Astrocyte of the spinal cord (primary cell): ENCODE measurements around the gene GRIN2A.

ENCODE experiments used
- DNase-seq: peaks from one replicate; pipeline ENCODE4 v3.0.0; 2011; ENCODE audit warnings: low read depth, low spot score
- H3K4me3 ChIP-seq: 2 replicates; pipeline ENCODE4 v1.5.1; 2011; ENCODE audit warnings: low read depth, mild to moderate bottlenecking, low read length, moderate library complexity
- CTCF ChIP-seq: IDR thresholded peaks from 2 replicates; pipeline ENCODE4 v1.5.1; 2012; ENCODE audit warnings: low read depth, mild to moderate bottlenecking, low read length, inconsistent platforms
- in situ Hi-C: cut with HindIII; loops from 2 replicates; pipeline ENCODE4 v1.10.0; 2017; ENCODE audit warnings: low sequenced_read_pairs

GRIN2A gene

GRCh38 chr16:9755081-9755480 lies 427.1 kb downstream of the GRIN2A start:
- TF ChIP-seq CTCF = no peak
- no peak overlapping the region for H3K4me3 ChIP-seq
- in situ Hi-C loops = no loop called here
- DNase-seq = no peak

DNA sequence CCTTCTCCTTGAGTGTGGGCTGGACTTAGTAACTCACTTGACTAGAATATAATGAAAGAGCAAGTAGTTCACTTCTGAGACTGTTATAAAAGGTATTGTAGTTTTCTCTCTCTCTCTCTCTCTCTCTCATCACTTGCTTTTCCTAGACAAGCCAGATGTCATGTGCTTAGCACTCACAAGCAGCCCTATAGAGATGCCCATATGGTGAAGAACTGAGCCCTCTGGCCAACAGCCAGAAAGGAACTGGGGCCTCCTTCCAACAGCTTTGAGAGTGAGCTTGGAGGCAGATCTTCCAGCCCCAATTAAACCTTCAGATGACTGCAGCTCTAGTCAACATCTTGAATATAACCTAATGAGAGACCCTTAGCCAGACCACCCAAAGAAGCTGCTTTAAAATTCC lies 440.5 kb downstream of the GRIN2A start:
- no peak for TF ChIP-seq CTCF
- no peak overlapping the region for H3K4me3 ChIP-seq
- no peak for DNase-seq
- in situ Hi-C loops = no loop called here

DNA sequence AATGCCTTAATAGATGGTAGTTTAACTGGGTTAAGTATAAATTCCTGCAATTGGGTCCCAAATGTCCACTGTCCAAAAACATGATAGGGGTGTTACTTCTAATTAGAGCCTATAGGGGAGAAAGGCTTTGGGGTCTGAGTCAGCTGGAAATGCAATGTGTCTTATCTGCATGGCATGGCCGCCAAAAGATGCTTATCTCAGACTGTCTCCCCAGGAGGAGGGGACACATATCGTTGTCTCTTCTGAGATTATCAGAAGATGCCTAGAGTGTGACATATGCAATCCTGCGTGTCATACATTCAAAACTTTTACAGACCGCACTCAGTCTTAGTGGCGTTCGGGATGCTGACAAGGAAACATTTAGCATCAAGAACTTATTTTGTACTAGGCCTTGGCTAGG lies 442.9 kb downstream of the GRIN2A start:
- no peak overlapping the region for H3K4me3 ChIP-seq
- no peak for TF ChIP-seq CTCF
- DNase-seq = no peak
- in situ Hi-C loops = no loop called here

GRCh38 chr16:9738690-9739089 lies 443.5 kb downstream of the GRIN2A start:
- no peak overlapping the region for H3K4me3 ChIP-seq
- DNase-seq = no peak
- no peak for TF ChIP-seq CTCF
- in situ Hi-C loops = no loop called here

DNA sequence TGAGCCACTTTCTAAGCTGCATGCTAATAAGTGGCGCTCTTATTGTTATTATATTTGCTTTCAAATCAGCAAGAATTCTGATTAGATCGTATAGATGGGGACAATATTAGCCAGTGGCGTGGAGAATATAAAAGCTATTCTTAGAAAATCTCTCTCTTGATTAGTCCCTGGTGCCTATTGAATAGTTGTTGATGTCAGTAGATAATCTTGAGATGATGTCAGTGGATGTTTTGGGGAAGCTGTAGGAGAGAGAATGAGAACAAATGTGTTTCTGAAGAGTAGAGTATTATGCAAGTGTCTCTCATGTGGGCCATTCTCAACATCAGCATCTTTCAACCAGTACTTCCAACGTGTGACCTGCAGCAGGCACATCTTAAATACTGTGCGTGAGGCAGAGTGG lies 445.7 kb downstream of the GRIN2A start:
- no peak for DNase-seq
- in situ Hi-C loops = no loop called here
- no peak for TF ChIP-seq CTCF
- H3K4me3 ChIP-seq = no peak overlapping the region

- in situ Hi-C loops = no loop called here
- DNase-seq = no peak
- no peak overlapping the region for H3K4me3 ChIP-seq
- TF ChIP-seq CTCF = no peak
Observed at GRCh38 chr16:9723136-9723535, 459.1 kb downstream of the GRIN2A start.

DNA sequence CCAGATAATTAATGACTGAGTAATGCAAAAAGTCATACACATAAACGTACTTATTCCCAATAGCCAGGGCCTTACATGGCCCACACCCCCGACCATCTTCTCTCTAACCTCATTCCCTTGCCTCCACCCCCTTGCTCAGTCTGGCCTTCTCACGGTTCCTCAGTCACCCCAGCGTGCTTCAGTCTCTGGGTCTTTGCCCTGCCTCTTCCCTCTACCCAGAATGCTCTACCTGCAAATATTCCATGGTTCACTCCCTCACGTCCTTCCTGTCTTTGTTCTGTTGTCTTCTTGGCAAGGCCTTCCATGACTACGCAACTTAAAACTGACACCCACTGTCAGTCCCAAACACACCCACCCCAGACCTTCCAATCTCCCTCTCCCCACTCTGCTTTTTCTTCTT lies 468.3 kb downstream of the GRIN2A start:
- in situ Hi-C loops = no loop called here
- TF ChIP-seq CTCF = no peak
- no peak overlapping the region for H3K4me3 ChIP-seq
- DNase-seq = no peak
